Esophagus squamous epithelium (tissue), 4 donors: ENCODE results near the gene ANO6.

Experiments used
- POLR2A ChIP-seq, 4 donors: fragments of 450-650 bp; IDR thresholded peaks; one replicate each; pipeline ENCODE4 v1.6.1; 2017; ENCODE audit warnings: antibody characterized with exemption in 4 of 4, mild to moderate bottlenecking in 4 of 4, moderate library complexity in 3 of 4
- TF ChIP-seq, protein P1 (sequence below), 6 experiments: fragments of 450-650 bp in 4 of 6; fragments of 200-600 bp in 2 of 6; sonication (generic) in 2 of 6; IDR thresholded peaks; one replicate each; pipeline ENCODE4 v1.5.1; 2016 to 2019; ENCODE audit warnings: antibody characterized with exemption in 6 of 6, mild to moderate bottlenecking in 4 of 6, moderate library complexity in 4 of 6

- TF ChIP-seq, protein P1, sequence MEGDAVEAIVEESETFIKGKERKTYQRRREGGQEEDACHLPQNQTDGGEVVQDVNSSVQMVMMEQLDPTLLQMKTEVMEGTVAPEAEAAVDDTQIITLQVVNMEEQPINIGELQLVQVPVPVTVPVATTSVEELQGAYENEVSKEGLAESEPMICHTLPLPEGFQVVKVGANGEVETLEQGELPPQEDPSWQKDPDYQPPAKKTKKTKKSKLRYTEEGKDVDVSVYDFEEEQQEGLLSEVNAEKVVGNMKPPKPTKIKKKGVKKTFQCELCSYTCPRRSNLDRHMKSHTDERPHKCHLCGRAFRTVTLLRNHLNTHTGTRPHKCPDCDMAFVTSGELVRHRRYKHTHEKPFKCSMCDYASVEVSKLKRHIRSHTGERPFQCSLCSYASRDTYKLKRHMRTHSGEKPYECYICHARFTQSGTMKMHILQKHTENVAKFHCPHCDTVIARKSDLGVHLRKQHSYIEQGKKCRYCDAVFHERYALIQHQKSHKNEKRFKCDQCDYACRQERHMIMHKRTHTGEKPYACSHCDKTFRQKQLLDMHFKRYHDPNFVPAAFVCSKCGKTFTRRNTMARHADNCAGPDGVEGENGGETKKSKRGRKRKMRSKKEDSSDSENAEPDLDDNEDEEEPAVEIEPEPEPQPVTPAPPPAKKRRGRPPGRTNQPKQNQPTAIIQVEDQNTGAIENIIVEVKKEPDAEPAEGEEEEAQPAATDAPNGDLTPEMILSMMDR (IDR thresholded peaks at IDR 0.05): no peak
- TF ChIP-seq POLR2A (IDR thresholded peaks at IDR 0.05): no peak
Observed at GRCh38 chr12:45435945-45436710, 220.2 kb downstream of the ANO6 start.
